Measurements from ENCODE around the gene ABCC4.

Gene ABCC4

DNA sequence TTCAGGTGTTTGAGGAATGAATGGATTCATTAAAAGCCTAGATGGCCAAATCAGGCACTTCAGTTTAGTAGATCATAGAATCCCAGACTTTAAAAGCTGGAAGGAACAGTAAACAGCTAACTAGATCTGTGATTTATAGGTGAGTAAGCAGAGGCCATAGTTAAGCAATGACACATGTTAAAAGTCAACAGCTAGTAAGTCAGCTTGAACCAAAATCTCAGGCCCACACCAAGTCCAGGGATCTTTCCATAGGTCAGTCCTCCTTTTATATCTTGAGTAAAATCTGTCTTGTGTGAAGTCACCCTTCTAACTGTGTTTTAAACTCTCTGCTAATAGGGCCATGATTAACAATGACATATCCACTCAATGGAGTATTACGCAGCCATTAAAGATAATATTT is 313.4 kb downstream of the ABCC4 start:
- no peak for DNase-seq (ENCODE audit: low read depth)
- no peak overlapping the region for H3K4me3 ChIP-seq (ENCODE audit: low read length)
- TF ChIP-seq, protein P1, sequence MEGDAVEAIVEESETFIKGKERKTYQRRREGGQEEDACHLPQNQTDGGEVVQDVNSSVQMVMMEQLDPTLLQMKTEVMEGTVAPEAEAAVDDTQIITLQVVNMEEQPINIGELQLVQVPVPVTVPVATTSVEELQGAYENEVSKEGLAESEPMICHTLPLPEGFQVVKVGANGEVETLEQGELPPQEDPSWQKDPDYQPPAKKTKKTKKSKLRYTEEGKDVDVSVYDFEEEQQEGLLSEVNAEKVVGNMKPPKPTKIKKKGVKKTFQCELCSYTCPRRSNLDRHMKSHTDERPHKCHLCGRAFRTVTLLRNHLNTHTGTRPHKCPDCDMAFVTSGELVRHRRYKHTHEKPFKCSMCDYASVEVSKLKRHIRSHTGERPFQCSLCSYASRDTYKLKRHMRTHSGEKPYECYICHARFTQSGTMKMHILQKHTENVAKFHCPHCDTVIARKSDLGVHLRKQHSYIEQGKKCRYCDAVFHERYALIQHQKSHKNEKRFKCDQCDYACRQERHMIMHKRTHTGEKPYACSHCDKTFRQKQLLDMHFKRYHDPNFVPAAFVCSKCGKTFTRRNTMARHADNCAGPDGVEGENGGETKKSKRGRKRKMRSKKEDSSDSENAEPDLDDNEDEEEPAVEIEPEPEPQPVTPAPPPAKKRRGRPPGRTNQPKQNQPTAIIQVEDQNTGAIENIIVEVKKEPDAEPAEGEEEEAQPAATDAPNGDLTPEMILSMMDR (conservative IDR thresholded peaks at IDR 0.05; ENCODE audit: low read length): no peak

DNA sequence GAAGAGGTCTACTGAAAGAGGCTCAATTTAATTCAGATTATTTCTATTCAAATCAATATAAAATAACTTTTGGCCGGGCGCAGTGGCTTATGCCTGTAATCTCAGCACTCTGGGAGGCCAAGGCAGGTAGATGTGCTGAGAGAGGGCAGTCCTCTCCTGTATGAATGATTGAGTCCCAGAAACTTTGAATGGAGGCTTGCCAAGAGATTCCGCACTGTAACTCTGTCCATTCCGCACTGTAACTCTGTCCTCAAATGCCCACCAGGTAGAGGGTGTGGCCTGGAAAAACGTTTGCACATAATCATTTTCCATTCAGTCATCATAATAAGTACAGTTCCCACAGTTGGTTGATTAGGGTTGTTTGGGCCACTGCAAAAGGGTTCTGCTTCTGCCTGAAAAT is 314.2 kb downstream of the ABCC4 start:
- TF ChIP-seq, protein P1 (conservative IDR thresholded peaks at IDR 0.05; ENCODE audit: low read length): no peak

DNA sequence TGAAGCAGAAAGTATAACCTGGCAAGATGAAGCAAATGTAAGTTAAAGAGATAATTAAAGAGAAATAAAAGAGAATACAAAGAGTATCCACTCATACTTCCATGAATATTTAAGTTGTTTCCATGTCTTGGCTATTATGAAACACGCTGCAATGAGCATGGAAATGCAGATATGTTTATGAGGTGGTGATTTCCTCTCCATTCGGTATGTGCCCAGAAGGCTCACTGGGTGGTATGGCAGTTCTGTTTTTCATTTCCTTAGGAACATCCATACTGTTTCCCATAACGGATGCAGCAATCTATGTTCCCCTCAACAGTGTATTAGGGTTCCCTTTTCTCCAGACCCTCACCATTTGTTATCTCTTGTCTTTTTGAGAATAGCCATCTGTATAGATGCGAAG is 316.3 kb downstream of the ABCC4 start:
- TF ChIP-seq, protein P1 (conservative IDR thresholded peaks at IDR 0.05; ENCODE audit: low read length): no peak
- no peak overlapping the region for H3K4me3 ChIP-seq (ENCODE audit: low read length)
- no peak for DNase-seq (ENCODE audit: low read depth)

More for the DNA sequence above, 314.2 kb downstream of the ABCC4 start:
- DNase-seq (ENCODE audit: low read depth): no peak
- no peak overlapping the region for H3K4me3 ChIP-seq (ENCODE audit: low read length)

DNA sequence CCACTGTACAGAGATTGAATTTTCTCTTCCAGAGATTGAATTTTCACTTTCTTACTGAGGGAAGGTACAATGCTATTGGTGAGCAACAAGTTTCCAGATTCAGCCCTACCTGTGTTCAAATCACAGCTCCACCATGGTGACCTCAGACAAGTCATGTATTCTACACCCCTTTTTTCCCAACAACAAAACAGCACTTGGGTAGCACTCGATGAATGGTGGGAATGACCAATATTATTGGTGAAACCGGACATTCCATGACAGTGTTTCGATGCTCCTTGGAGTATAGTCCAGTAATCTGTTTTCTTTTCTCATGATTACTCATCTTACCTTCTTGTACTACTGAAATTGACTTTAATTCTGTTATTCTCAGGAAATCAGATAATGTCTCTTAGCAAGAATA is 322.7 kb downstream of the ABCC4 start:
- no peak overlapping the region for H3K4me3 ChIP-seq (ENCODE audit: low read length)
- DNase-seq (ENCODE audit: low read depth): no peak
- TF ChIP-seq, protein P1 (conservative IDR thresholded peaks at IDR 0.05; ENCODE audit: low read length): no peak

GRCh38 chr13:94974015-94974951 is 327.0 kb downstream of the ABCC4 start:
- DNase-seq (ENCODE audit: low read depth): no peak
- H3K4me3 ChIP-seq (ENCODE audit: low read length): no peak overlapping the region
- TF ChIP-seq, protein P1 (conservative IDR thresholded peaks at IDR 0.05; ENCODE audit: low read length): no peak

- TF ChIP-seq, protein P1 (conservative IDR thresholded peaks at IDR 0.05; ENCODE audit: low read length): no peak
- no peak overlapping the region for H3K4me3 ChIP-seq (ENCODE audit: low read length)
- no peak for DNase-seq (ENCODE audit: low read depth)
These were observed 329.0 kb downstream of the ABCC4 start for GRCh38 chr13:94972262-94972661.
